ENCODE data around the gene CHST13. TPM values are rescaled to one million over a fixed set of nuclear protein-coding genes. Genes with fewer than 3 reads are reported as not detected.

CHST13 gene
- total RNA-seq, 1 experiment from 2014 or later = 0.91 TPM

- Histone ChIP-seq H3K9me3 (ENCODE audit: control insufficient read depth in 1 of 2, insufficient read depth in 1 of 2, low read depth in 1 of 2, low read length in 2 of 2) (no peaks in the 10 kb centered on the region), H3K9ac (ENCODE audit: low read length) (no peak overlapping the region), H4K20me1 (ENCODE audit: insufficient read depth) (no peaks in the 10 kb centered on the region), H3K79me2 (ENCODE audit: insufficient read depth, low read length) (no peaks in the 10 kb centered on the region), H3K4me3 (replicated peaks in 1 of 2; ENCODE audit: low read depth in 1 of 2, low read length in 2 of 2) (no peak overlapping the region), H3K4me2 (ENCODE audit: low read length) (no peak overlapping the region), H3K27ac (ENCODE audit: low read depth, low read length) (no peak overlapping the region), H3K4me1 (ENCODE audit: control insufficient read depth in 1 of 2, insufficient read depth in 2 of 2, low read length in 2 of 2) (peaks cover 0 to 4% of the 10 kb centered on the region in 2 experiments; a peak in 1 of 4 replicates), H2AFZ (ENCODE audit: low read depth, low read length, poor library complexity, severe bottlenecking) (no peak overlapping the region), H3K36me3 (ENCODE audit: control insufficient read depth in 1 of 2, insufficient read depth in 2 of 2, low read length in 2 of 2) (no peaks in the 10 kb centered on the region), H3K27me3 (ENCODE audit: insufficient read depth, low read length) (no peaks in the 10 kb centered on the region), H3K9me2 (ENCODE audit: insufficient read depth) (no peaks in the 10 kb centered on the region)
- ChIA-PET POLR2A (no interaction called here), CTCF (no interaction called here), RAD21 (ENCODE audit: low non-redundant PET in 1 of 2, low total read pairs in 2 of 2, uncharacterized antibody in 2 of 2, unreplicated experiment in 2 of 2) (no interaction called here)
- BruUV-seq (replicated peaks) = no TSS peak
- DNase-seq (ENCODE audit: low read depth, low spot score) (no peak), ATAC-seq (no peak)
- TF ChIP-seq EZH2phosphoT487 (IDR thresholded peaks at IDR 0.05; ENCODE audit: borderline replicate concordance) = no peak
- TF ChIP-seq POLR2A (IDR thresholded peaks at IDR 0.05; ENCODE audit: borderline replicate concordance, extremely low read depth, insufficient read depth, insufficient read length) = no peak
- no peak for TF ChIP-seq MAX (IDR thresholded peaks at IDR 0.05)
- no peak for TF ChIP-seq CEBPB (IDR thresholded peaks at IDR 0.05; ENCODE audit: low read depth)
- no peak for TF ChIP-seq REST (IDR thresholded peaks at IDR 0.05; ENCODE audit: low read depth)
- TF ChIP-seq SRF (IDR thresholded peaks at IDR 0.05; ENCODE audit: low read depth) = no peak
- TF ChIP-seq EGR1 (IDR thresholded peaks at IDR 0.05; ENCODE audit: low read depth) = no peak
- TF ChIP-seq FOSL1 (IDR thresholded peaks at IDR 0.05; ENCODE audit: low read depth) = no peak
- TF ChIP-seq SIN3A (IDR thresholded peaks at IDR 0.05; ENCODE audit: low read depth) = no peak
- no peak for TF ChIP-seq ZFX (IDR thresholded peaks at IDR 0.05)
- no peak for TF ChIP-seq JUND (IDR thresholded peaks at IDR 0.05)
- TF ChIP-seq SP1 (IDR thresholded peaks at IDR 0.05; ENCODE audit: low read depth) = no peak
- TF ChIP-seq YY1 (IDR thresholded peaks at IDR 0.05; ENCODE audit: extremely low read depth, insufficient replicate concordance, low read depth, low read length) = no peak
- no peak for TF ChIP-seq POLR2AphosphoS5 (IDR thresholded peaks at IDR 0.05; ENCODE audit: low read depth, low read length)
- no peak for TF ChIP-seq ZBTB33 (IDR thresholded peaks at IDR 0.05; ENCODE audit: extremely low read depth, insufficient replicate concordance, low read length)
- intact Hi-C loops (cut with micrococcal nuclease) = no loop called here
These were observed 39.8 kb upstream of the CHST13 start for GRCh38 chr3:126484148-126484547.

Data from HCT116 (cell line).